Testis (tissue), 3 donors: ENCODE measurements around the gene SCYL2. TPM values are rescaled to one million over a fixed set of nuclear protein-coding genes. Genes with fewer than 3 reads are reported as not detected.

Experiments used
- DNase-seq: peaks from one replicate; pipeline ENCODE4 v3.0.0-alpha.2; 2019
- H3K27ac ChIP-seq, 2 donors: fragments of 200-600 bp; sonication (generic); one replicate each; pipeline ENCODE4 v1.5.1; 2019
- H3K27me3 ChIP-seq: fragments of 200-600 bp; sonication (generic); one replicate; pipeline ENCODE4 v1.5.1; 2019
- H3K36me3 ChIP-seq: fragments of 200-600 bp; sonication (generic); one replicate; pipeline ENCODE4 v1.5.1; 2017; ENCODE audit warnings: low read depth; ENCODE audit errors: missing control alignments
- H3K4me1 ChIP-seq: fragments of 200-600 bp; sonication (generic); one replicate; pipeline ENCODE4 v1.5.1; 2019
- H3K4me3 ChIP-seq, 2 donors: fragments of 200-600 bp; sonication (generic); one replicate each; pipeline ENCODE4 v1.5.1; 2017 to 2019
- H3K9me3 ChIP-seq: fragments of 200-600 bp; sonication (generic); one replicate; pipeline ENCODE4 v1.5.1; 2017
- CTCF ChIP-seq, 3 experiments: fragments of 450-650 bp in 2 of 3; fragments of 200-600 bp in 1 of 3; sonication (generic) in 1 of 3; IDR thresholded peaks; one replicate each; pipeline ENCODE4 v1.5.1; 2016 to 2019; ENCODE audit warnings: antibody characterized with exemption in 3 of 3, mild to moderate bottlenecking in 2 of 3, moderate library complexity in 1 of 3
- POLR2A ChIP-seq: fragments of 450-650 bp; IDR thresholded peaks from one replicate; pipeline ENCODE4 v1.6.1; 2017; ENCODE audit warnings: antibody characterized with exemption, mild to moderate bottlenecking, moderate library complexity
- WGBS, 2 donors: methylation state at CpG; one replicate each; pipeline ENCODE4 v1.1.5; 2018; 5-methylcytosine and 5-hydroxymethylcytosine counted together
- intact Hi-C: fragments of 100-400 bp; cut with DNase I; formaldehyde crosslinking; loops from one replicate; pipeline ENCODE4 v1.15.1; 2023; ENCODE audit warnings: low total_unique reads
- polyA plus RNA-seq: library from polyadenylated mRNA; stranded (reverse); fragments of 350-450 nt; fragmentation: Illumina TruSeq; extraction: RNeasy Lipid Tissue Mini Kit (QIAGEN cat#74804); gene quantifications from one replicate; pipeline ENCODE4 v1.2.3, GENCODE V29; 2014; ENCODE audit warnings: low read depth, low replicate concordance; ENCODE audit not compliant: insufficient read depth
- small RNA-seq, 2 donors: library from RNA; depleted of rRNA; stranded (forward); fragments of <200 nt; gene quantifications; one replicate each; pipeline ENCODE3, GENCODE V24; 2016
- total RNA-seq, 2 donors: library from RNA; depleted of rRNA; stranded (reverse); fragments of >200 nt; gene quantifications; one replicate each; pipeline ENCODE4 v1.2.3, GENCODE V29; 2016

The SCYL2 gene
- total and polyA plus RNA-seq, 3 donors from 2014 or later = 23.1 to 75.4 (median 49.0) TPM

- no peaks in the 10 kb centered on the region for H3K27me3 ChIP-seq
- WGBS, 2 donors = 70 to 82% methylated on average over 3 to 5 of the region's 5 CpGs
- H3K4me3 ChIP-seq = no peak overlapping the region
- no peaks in the 10 kb centered on the region for H3K36me3 ChIP-seq
- intact Hi-C loops = no loop called here
- H3K4me1 ChIP-seq = no peaks in the 10 kb centered on the region
- TF ChIP-seq POLR2A = no peak
- no peak for TF ChIP-seq CTCF (IDR thresholded peaks at IDR 0.05)
- no peak overlapping the region for H3K27ac ChIP-seq
- H3K9me3 ChIP-seq = no peaks in the 10 kb centered on the region
- DNase-seq = peak; percentile 17
These were observed 117.6 kb downstream of the SCYL2 start for GRCh38 chr12:100384559-100384935.

GRCh38 chr12:100388382-100388781 is 121.4 kb downstream of the SCYL2 start:
- DNase-seq = no peak
- H3K9me3 ChIP-seq = no peaks in the 10 kb centered on the region
- H3K27me3 ChIP-seq = no peaks in the 10 kb centered on the region
- H3K27ac ChIP-seq = no peak overlapping the region
- 86 to 90% methylated on average over 5 of the region's 5 CpGs for WGBS, 2 donors
- no peak overlapping the region for H3K4me3 ChIP-seq
- no peaks in the 10 kb centered on the region for H3K36me3 ChIP-seq
- intact Hi-C loops = no loop called here
- TF ChIP-seq CTCF (IDR thresholded peaks at IDR 0.05) (no peak), POLR2A (no peak)
- no peaks in the 10 kb centered on the region for H3K4me1 ChIP-seq

Small RNA genes lying within 50 kb of the gene (small RNA-seq; reads per million reads assigned to genes)
- 0 reads per million in 2 donors for gene RF00019

Other genes starting within 250 kb of the SCYL2 start
- gene BLTP3B, start 124.3 kb upstream of the SCYL2 start, total RNA-seq = 10 to 100 TPM; 29.2 to 34.9 TPM
- 25.4 TPM for gene BLTP3B, start 124.3 kb upstream of the SCYL2 start, polyA plus RNA-seq
- 10 to 100 TPM; 11.4 to 17.6 TPM for gene ACTR6, start 66.4 kb upstream of the SCYL2 start, total RNA-seq
- gene ACTR6, start 66.4 kb upstream of the SCYL2 start, polyA plus RNA-seq = 38.1 TPM
- 1 to 10 TPM; 5.0 to 8.0 TPM for gene DEPDC4, start 98 bp upstream of the SCYL2 start, total RNA-seq
- gene DEPDC4, start 98 bp upstream of the SCYL2 start, polyA plus RNA-seq = 6.7 TPM
- under 1 TPM; 0.08 to 0.37 TPM for gene SLC17A8, start 89.9 kb downstream of the SCYL2 start, total RNA-seq
- 0.28 TPM for gene SLC17A8, start 89.9 kb downstream of the SCYL2 start, polyA plus RNA-seq
- 1 to 10 TPM in 1 of 2 donors, under 1 TPM in 1; 0.43 to 1.3 TPM for gene NR1H4, start 206.7 kb downstream of the SCYL2 start, total RNA-seq
- gene NR1H4, start 206.7 kb downstream of the SCYL2 start, polyA plus RNA-seq = 0.66 TPM